ENCODE data around the gene OR10D3. TPM values are rescaled to one million over a fixed set of nuclear protein-coding genes. Genes with fewer than 3 reads are reported as not detected.
"Not testable (repeated sequence)": the region's sequence is repeated elsewhere in the genome, so short reads cannot be mapped to it uniquely, and the experiment has no call there.

Gene OR10D3
- total RNA-seq, 4 donors from 2014 or later = not detected

DNA sequence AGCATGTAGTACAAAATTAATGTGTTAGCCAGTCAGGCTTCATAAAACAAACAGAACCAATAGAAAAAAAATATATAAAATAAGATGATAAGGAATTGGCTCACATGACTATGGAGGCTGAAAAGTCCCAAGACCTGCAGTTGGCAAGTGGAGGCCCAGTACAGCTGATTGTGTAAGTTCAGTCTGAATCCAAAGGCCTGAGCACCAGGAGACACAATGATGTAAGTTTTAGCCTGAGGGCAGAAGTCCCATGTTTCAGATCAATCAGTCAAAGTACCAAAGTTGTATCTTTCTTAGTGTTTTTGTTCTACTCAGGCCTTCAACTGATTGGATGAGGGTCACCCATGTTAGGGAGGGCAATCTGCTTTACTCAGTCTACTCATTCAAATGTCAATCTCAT is 14.3 kb upstream of the OR10D3 start:
- H3K36me3 ChIP-seq = no peaks in the 10 kb centered on the region
- no peaks in the 10 kb centered on the region for H3K4me1 ChIP-seq
- no peaks in the 10 kb centered on the region for H3K27me3 ChIP-seq
- DNase-seq (ENCODE audit: extremely low spot score) = no peak
- TF ChIP-seq, protein P1, sequence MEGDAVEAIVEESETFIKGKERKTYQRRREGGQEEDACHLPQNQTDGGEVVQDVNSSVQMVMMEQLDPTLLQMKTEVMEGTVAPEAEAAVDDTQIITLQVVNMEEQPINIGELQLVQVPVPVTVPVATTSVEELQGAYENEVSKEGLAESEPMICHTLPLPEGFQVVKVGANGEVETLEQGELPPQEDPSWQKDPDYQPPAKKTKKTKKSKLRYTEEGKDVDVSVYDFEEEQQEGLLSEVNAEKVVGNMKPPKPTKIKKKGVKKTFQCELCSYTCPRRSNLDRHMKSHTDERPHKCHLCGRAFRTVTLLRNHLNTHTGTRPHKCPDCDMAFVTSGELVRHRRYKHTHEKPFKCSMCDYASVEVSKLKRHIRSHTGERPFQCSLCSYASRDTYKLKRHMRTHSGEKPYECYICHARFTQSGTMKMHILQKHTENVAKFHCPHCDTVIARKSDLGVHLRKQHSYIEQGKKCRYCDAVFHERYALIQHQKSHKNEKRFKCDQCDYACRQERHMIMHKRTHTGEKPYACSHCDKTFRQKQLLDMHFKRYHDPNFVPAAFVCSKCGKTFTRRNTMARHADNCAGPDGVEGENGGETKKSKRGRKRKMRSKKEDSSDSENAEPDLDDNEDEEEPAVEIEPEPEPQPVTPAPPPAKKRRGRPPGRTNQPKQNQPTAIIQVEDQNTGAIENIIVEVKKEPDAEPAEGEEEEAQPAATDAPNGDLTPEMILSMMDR (IDR thresholded peaks at IDR 0.05) = no peak
- no peak for TF ChIP-seq POLR2A (IDR thresholded peaks at IDR 0.05; ENCODE audit: low read depth)
- no peak for TF ChIP-seq POLR2AphosphoS5 (IDR thresholded peaks at IDR 0.05)
- TF ChIP-seq EP300 (IDR thresholded peaks at IDR 0.05) = no peak
- H3K9me3 ChIP-seq = no peaks in the 10 kb centered on the region
- intact Hi-C loops (cut with DNase I) = no loop called here
- no peak overlapping the region for H3K4me3 ChIP-seq
- H3K27ac ChIP-seq (replicated peaks in 1 of 4) = no peak overlapping the region

DNA sequence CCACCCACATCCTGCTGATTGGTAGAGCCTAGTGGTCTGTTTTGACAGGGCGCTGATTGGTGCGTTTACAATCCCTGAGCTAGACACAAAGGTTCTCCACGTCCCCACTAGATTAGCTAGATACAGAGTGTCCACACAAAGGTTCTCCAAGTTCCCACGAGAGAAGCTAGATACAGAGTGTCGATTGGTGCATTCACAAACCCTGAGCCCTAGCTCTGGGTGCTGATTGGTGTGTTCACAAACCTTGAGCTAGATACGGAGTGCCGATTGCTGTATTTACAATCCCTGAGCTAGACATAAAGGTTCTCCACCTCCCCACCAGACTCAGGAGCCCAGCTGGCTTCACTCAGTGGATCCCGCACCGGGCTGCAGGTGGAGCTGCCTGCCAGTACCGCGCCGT is 12.8 kb upstream of the OR10D3 start:
- 86% methylated on average over 6 of the region's 12 CpGs for WGBS
- intact Hi-C loops (cut with DNase I); H3K36me3 ChIP-seq; H3K27ac ChIP-seq (replicated peaks in 1 of 4); H3K4me1 ChIP-seq; DNase-seq (ENCODE audit: extremely low spot score); H3K9me3 ChIP-seq; H3K4me3 ChIP-seq; H3K27me3 ChIP-seq: not testable (repeated sequence)

DNA sequence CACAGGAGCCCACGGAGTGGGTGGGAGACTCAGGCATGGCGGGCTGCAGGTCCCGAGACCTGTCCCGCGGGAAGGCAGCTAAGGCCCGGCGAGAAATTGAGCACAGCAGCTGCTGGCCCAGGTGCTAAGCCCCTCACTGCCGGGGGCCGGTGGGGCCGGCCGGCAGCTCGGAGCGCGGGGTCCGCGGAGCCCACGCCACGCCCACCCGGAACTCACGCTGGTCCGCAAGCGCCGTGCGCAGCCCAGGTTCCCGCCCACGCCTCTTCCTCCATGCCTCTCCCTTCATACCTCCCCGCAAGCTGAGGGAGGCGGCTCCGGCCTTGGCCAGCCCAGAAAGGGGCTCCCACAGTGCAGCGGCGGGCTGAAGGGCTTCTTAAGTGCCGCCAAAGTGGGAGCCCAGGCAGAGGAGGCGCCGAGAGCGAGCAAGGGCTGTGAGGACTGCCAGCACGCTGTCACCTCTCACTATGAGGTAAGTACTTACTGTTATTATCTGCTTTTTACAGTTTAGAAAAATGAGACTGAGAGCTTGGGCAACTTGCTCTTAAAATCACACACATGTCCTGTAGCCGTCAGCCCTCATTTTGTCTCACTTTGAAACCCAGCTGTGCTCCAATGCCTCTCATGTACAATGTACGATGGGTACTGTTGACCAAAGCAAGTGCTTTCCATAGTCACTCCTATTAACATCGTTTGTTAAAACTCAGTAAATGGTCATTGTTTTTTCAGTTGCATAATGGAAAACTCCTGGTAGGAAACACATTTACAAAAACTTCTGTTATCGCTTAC is 12.2 kb upstream of the OR10D3 start:
- Histone ChIP-seq H3K9me3 (no peaks in the 10 kb centered on the region), H3K27ac (replicated peaks in 1 of 4) (no peak overlapping the region), H3K4me3 (no peak overlapping the region), H3K36me3 (no peaks in the 10 kb centered on the region), H3K27me3 (no peaks in the 10 kb centered on the region), H3K4me1 (no peaks in the 10 kb centered on the region)
- 93% methylated on average over 33 of the region's 40 CpGs for WGBS
- TF ChIP-seq, protein P1 (IDR thresholded peaks at IDR 0.05) = no peak
- TF ChIP-seq POLR2AphosphoS5 (IDR thresholded peaks at IDR 0.05) = no peak
- TF ChIP-seq EP300 (IDR thresholded peaks at IDR 0.05) = no peak
- TF ChIP-seq POLR2A (IDR thresholded peaks at IDR 0.05; ENCODE audit: low read depth) = no peak
- intact Hi-C loops (cut with DNase I) = no loop called here
- no peak for DNase-seq (ENCODE audit: extremely low spot score)

DNA sequence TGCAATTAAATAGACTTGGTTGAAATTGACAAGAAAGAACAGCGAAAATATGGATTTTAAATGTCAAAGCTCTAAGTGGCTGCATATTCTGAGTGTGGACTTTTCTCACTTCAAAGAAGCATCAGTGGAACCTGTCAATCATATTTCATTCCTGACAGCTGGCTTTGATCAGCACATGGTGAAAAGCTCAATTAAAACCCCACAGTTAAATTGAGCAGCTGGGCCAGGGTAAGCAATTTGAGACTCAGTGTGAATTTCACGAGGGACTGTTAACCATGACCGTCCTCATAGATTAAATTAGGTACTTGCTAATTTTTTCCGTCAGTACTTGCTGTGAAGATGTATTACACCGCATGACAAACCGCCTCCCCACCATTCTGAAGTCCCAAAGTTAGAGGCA is 11.0 kb upstream of the OR10D3 start:
- H3K27me3 ChIP-seq = no peaks in the 10 kb centered on the region
- no peaks in the 10 kb centered on the region for H3K36me3 ChIP-seq
- intact Hi-C loops (cut with DNase I) = no loop called here
- TF ChIP-seq POLR2A (IDR thresholded peaks at IDR 0.05; ENCODE audit: low read depth) = no peak
- TF ChIP-seq POLR2AphosphoS5 (IDR thresholded peaks at IDR 0.05) = no peak
- TF ChIP-seq, protein P1 (IDR thresholded peaks at IDR 0.05) = no peak
- no peak for TF ChIP-seq EP300 (IDR thresholded peaks at IDR 0.05)
- no peak for DNase-seq (ENCODE audit: extremely low spot score)
- 80% methylated on average over 6 of the region's 6 CpGs for WGBS
- H3K4me1 ChIP-seq = no peaks in the 10 kb centered on the region
- no peak overlapping the region for H3K4me3 ChIP-seq
- no peak overlapping the region for H3K27ac ChIP-seq (replicated peaks in 1 of 4)
- no peaks in the 10 kb centered on the region for H3K9me3 ChIP-seq

DNA sequence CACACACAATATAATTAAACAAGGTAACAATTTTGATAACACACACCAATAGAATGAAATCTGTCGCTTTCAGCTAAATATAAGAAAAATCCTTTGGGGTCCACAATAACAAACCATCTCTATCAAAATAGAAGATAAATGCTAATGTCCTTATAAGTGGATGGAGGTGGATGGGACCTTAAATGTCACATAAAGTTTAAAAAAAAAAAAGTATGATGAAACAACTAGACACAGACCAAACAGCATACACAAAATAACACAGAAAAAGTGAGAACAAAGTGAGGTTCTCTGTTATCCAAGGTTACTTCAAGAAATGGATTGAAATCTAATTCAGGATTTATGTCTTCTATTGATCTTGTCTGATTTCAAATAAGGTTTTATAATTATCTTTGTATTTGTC is 10.5 kb upstream of the OR10D3 start:
- no peaks in the 10 kb centered on the region for H3K27me3 ChIP-seq
- no peak for TF ChIP-seq POLR2AphosphoS5 (IDR thresholded peaks at IDR 0.05)
- TF ChIP-seq EP300 (IDR thresholded peaks at IDR 0.05) = no peak
- TF ChIP-seq, protein P1 (IDR thresholded peaks at IDR 0.05) = no peak
- no peak for TF ChIP-seq POLR2A (IDR thresholded peaks at IDR 0.05; ENCODE audit: low read depth)
- H3K4me3 ChIP-seq = no peak overlapping the region
- no peak overlapping the region for H3K27ac ChIP-seq (replicated peaks in 1 of 4)
- no peak for DNase-seq (ENCODE audit: extremely low spot score)
- no peaks in the 10 kb centered on the region for H3K36me3 ChIP-seq
- no peaks in the 10 kb centered on the region for H3K4me1 ChIP-seq
- H3K9me3 ChIP-seq = no peaks in the 10 kb centered on the region
- intact Hi-C loops (cut with DNase I) = no loop called here
- 86% methylated on average over 1 of the region's 1 CpG for WGBS

All from esophagus muscularis mucosa (tissue), 4 donors.